Nephron (organoid): ENCODE measurements around the gene TOLLIP.
A peak's percentile ranks its signal among the peaks of the same experiment; 100 is the strongest.

ENCODE experiments used
- H3K27ac Mint-ChIP-seq, 3 experiments: 2 replicates each; pipeline ENCODE4 v1.8.0; 2020; ENCODE audit warnings: mixed read lengths in 3 of 3, mild to moderate bottlenecking in 2 of 3, moderate library complexity in 1 of 3
- H3K27me3 Mint-ChIP-seq: 2 replicates; pipeline ENCODE4 v1.8.0; 2021; ENCODE audit warnings: low read depth, mild to moderate bottlenecking, moderate library complexity, mixed read lengths
- H3K36me3 Mint-ChIP-seq: 2 replicates; pipeline ENCODE4 v1.8.0; 2020; ENCODE audit warnings: low read depth, mixed read lengths
- H3K4me1 Mint-ChIP-seq: 2 replicates; pipeline ENCODE4 v1.8.0; 2020; ENCODE audit warnings: mixed read lengths
- H3K4me3 Mint-ChIP-seq, 3 experiments: 2 replicates each; pipeline ENCODE4 v1.8.0; 2020; ENCODE audit warnings: mild to moderate bottlenecking in 3 of 3, mixed read lengths in 3 of 3, moderate library complexity in 2 of 3
- H3K9me3 Mint-ChIP-seq: 2 replicates; pipeline ENCODE4 v1.8.0; 2020; ENCODE audit warnings: mixed read lengths
- TF ChIP-seq, protein P1 (sequence below), 3 experiments: fragments of 200-600 bp; sonication (generic); IDR thresholded peaks; one replicate each; pipeline ENCODE4 v1.5.0; 2021; ENCODE audit warnings: antibody characterized with exemption in 3 of 3; ENCODE audit not compliant: unreplicated experiment in 3 of 3

Gene TOLLIP

DNA sequence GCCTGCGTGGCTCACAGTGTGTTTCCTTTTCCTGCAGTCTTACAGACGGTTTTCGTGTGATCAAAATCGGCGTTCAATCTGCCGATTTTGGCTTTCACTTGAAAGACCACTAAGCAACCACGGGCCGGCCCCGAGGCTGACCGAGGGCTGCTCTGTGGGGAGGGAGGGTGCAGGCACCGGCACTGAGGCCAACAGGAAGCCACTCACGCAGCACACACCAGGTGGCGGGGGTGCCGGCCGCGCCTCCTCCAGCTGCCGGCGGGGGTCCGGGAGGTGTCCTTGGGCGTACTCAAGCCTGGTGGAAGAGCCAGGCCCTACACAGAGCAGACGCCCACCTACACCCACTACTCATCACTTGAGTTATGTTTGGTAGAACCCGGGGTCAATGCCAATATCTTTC is 14.3 kb downstream of the TOLLIP start:
- no peak overlapping the region for H3K27ac Mint-ChIP-seq
- no peaks in the 10 kb centered on the region for H3K27me3 Mint-ChIP-seq
- peaks cover 20% of the 10 kb centered on the region for H3K4me1 Mint-ChIP-seq
- peaks cover 19% of the 10 kb centered on the region for H3K36me3 Mint-ChIP-seq
- TF ChIP-seq, protein P1, sequence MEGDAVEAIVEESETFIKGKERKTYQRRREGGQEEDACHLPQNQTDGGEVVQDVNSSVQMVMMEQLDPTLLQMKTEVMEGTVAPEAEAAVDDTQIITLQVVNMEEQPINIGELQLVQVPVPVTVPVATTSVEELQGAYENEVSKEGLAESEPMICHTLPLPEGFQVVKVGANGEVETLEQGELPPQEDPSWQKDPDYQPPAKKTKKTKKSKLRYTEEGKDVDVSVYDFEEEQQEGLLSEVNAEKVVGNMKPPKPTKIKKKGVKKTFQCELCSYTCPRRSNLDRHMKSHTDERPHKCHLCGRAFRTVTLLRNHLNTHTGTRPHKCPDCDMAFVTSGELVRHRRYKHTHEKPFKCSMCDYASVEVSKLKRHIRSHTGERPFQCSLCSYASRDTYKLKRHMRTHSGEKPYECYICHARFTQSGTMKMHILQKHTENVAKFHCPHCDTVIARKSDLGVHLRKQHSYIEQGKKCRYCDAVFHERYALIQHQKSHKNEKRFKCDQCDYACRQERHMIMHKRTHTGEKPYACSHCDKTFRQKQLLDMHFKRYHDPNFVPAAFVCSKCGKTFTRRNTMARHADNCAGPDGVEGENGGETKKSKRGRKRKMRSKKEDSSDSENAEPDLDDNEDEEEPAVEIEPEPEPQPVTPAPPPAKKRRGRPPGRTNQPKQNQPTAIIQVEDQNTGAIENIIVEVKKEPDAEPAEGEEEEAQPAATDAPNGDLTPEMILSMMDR (IDR thresholded peaks at IDR 0.05; ENCODE audit: unreplicated experiment in 3 of 3): no peak
- no peak overlapping the region for H3K4me3 Mint-ChIP-seq
- no peaks in the 10 kb centered on the region for H3K9me3 Mint-ChIP-seq

DNA sequence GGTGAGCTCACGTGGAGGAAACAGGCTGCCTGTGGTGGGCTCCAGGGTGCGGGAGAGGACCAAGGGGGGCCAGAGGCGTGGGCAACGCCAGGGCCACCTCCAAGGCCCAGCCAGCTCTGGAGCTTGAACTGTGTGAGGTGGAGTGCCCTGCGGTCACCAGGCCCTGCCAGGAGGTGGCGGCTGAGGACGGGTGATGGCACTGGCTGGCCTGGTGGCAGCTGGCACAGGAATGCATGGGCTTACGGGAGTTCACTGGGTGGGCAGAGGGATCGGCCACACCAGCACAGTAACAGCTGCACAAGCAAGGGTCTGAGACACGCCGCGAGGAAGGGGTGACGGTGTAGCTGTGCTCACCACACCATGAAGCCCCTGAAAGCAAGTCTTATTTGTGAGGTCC is 15.8 kb downstream of the TOLLIP start:
- TF ChIP-seq, protein P1 (IDR thresholded peaks at IDR 0.05; ENCODE audit: unreplicated experiment in 3 of 3): peak in 2 of 3 experiments; percentile 6 to 21
- no peak overlapping the region for H3K27ac Mint-ChIP-seq
- H3K27me3 Mint-ChIP-seq: no peaks in the 10 kb centered on the region
- H3K4me1 Mint-ChIP-seq: peaks cover 7% of the 10 kb centered on the region
- no peak overlapping the region for H3K4me3 Mint-ChIP-seq
- H3K36me3 Mint-ChIP-seq: peaks cover 24% of the 10 kb centered on the region
- no peaks in the 10 kb centered on the region for H3K9me3 Mint-ChIP-seq

DNA sequence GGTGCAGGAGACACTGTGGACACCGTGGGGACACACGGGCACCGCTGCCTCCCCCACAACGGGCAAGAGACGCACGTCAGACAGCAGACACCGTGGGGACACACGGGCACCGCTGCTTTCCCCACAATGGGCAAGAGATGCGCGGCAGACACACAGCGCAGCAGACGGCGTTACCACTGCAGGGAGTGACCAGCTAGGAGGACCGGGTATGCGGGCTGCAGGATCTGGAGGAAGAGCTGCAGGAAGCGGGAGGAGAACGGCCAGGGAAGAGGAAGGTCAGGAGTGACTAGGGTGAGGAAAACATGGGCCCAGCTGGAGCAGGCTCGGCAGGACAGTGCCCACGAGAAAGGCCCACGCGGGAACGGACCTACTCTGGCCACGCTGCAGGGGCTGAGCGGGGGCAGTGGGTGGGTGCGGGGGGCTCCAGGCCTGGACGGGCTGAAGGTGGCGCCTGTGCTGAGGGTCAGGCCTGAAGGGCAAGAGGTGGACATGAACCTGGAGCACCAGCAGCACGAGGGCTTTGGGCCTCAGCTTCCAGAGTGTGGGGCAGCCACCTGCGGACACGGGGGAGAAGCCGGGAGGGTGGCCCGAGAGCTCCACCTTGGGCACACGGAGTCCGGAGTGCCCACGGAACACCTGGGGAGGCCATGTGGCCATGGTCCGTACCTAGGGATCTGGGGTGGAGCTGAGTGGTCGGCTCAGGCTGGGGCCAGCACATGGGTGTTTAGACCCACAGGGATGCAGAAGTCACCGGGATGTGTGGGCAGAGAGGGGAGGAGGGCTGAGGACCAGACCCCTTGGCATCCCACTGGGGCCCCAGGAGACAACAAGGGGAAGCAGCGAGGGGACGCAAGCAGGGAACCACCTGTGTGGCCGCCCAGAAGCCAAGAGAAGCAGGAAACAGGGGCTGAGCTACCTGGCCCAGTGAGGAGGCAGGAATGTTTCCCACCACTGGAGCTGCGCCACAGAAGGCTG is 16.5 kb downstream of the TOLLIP start:
- no peaks in the 10 kb centered on the region for H3K27me3 Mint-ChIP-seq
- H3K27ac Mint-ChIP-seq: no peak overlapping the region
- H3K4me3 Mint-ChIP-seq: no peak overlapping the region
- H3K4me1 Mint-ChIP-seq: peaks cover 4% of the 10 kb centered on the region
- TF ChIP-seq, protein P1 (IDR thresholded peaks at IDR 0.05; ENCODE audit: unreplicated experiment in 3 of 3): no peak
- peaks cover 24% of the 10 kb centered on the region for H3K36me3 Mint-ChIP-seq
- no peaks in the 10 kb centered on the region for H3K9me3 Mint-ChIP-seq

DNA sequence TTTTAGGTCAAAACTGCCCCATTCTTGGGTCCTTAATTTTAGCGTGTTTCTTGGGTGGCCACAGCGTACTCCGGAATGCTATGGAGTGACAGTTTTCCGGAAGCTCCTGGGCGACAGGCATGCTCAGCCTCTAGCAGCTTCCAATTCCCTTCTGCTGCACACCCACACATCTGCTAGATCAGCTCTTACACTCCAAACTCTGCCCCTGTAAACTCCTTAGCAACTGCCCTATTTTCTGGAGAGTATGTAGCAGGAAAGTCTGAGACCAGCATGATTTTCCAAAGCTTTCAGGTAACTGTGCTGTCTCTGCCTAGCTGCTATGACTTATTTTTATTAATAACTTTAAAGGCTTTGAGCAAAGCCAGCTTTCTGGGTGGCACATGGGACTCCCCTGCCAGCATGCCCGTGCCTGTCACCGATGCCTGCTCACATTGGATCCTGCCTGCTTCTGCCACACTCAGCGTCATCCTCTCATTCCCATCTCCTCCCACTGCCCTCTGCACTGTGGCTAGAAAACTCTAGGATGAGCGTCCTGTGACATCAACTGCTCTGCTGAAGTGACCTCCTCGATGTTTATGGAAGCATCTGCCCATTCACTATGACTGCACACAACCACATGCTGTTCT is 17.3 kb downstream of the TOLLIP start:
- no peak overlapping the region for H3K27ac Mint-ChIP-seq
- peaks cover 24% of the 10 kb centered on the region for H3K36me3 Mint-ChIP-seq
- TF ChIP-seq, protein P1 (IDR thresholded peaks at IDR 0.05; ENCODE audit: unreplicated experiment in 3 of 3): no peak
- H3K4me1 Mint-ChIP-seq: peaks cover 4% of the 10 kb centered on the region
- H3K27me3 Mint-ChIP-seq: no peaks in the 10 kb centered on the region
- no peak overlapping the region for H3K4me3 Mint-ChIP-seq
- no peaks in the 10 kb centered on the region for H3K9me3 Mint-ChIP-seq

GRCh38 chr11:1291295-1292017 is 18.0 kb downstream of the TOLLIP start:
- Mint-ChIP-seq H3K4me3 (no peak overlapping the region), H3K4me1 (peaks cover 4% of the 10 kb centered on the region), H3K27ac (no peak overlapping the region), H3K9me3 (no peaks in the 10 kb centered on the region), H3K36me3 (peaks cover 30% of the 10 kb centered on the region), H3K27me3 (no peaks in the 10 kb centered on the region)
- TF ChIP-seq, protein P1 (IDR thresholded peaks at IDR 0.05; ENCODE audit: unreplicated experiment in 3 of 3): no peak
